Mucosa of descending colon (tissue), 3 donors: Measurements from ENCODE around the gene PXYLP1. TPM values are rescaled to one million over a fixed set of nuclear protein-coding genes. Genes with fewer than 3 reads are reported as not detected.

Experiments used
- ATAC-seq: fragments of 200-7000 bp; cut with Tn5 transposase; one replicate; pipeline ENCODE4 v1.9.1; 2020; ENCODE audit warnings: mild to moderate bottlenecking, moderate library complexity
- DNase-seq, 3 donors: peaks; one replicate each; pipeline ENCODE4 v3.0.0-alpha.2; 2020
- H3K36me3 ChIP-seq: fragments of 200-600 bp; one replicate; pipeline ENCODE4 v1.8.0; 2021; ENCODE audit warnings: low read depth, mild to moderate bottlenecking
- H3K4me1 ChIP-seq: fragments of 200-600 bp; one replicate; pipeline ENCODE4 v1.8.0; 2021; ENCODE audit warnings: low read depth, mild to moderate bottlenecking
- H3K4me3 ChIP-seq: fragments of 200-600 bp; one replicate; pipeline ENCODE4 v1.8.0; 2021; ENCODE audit warnings: mild to moderate bottlenecking
- H3K9me3 ChIP-seq: fragments of 200-600 bp; one replicate; pipeline ENCODE4 v1.8.0; 2021; ENCODE audit warnings: mild to moderate bottlenecking
- CTCF ChIP-seq: fragments of 200-600 bp; IDR thresholded peaks from one replicate; pipeline ENCODE4 v1.8.0; 2022; ENCODE audit warnings: antibody characterized with exemption, mild to moderate bottlenecking
- intact Hi-C, 2 donors: fragments of 100-400 bp; cut with DNase I in 1 of 2; cut with micrococcal nuclease in 1 of 2; formaldehyde crosslinking; loops; one replicate each; pipeline versions ENCODE4 v1.11.0 to v1.11.1; 2022; cut with DNase I, micrococcal nuclease
- total RNA-seq, 3 donors: library from RNA; stranded (reverse); fragmentation: NEBNext Ultra II Directional in 2 of 3; extraction: Animal tissue kit (Norgen Biotek cat#: 25700) in 2 of 3; gene quantifications; one replicate each; pipeline versions ENCODE4 v1.2.1 to v1.2.4, GENCODE V29; 2021 to 2023
- donor health status: DM: no; HTN: no; CAD: no; lungs with moderate emphysema.
- donor health status: DM: no; HTN: no; CAD: no.
- donor health status: DM: no; HTN: yes; CAD: no.

Gene PXYLP1
- total RNA-seq, 3 donors from 2014 or later: 9.9 to 13.7 (median 10.5) TPM

- DNase-seq (no peak), ATAC-seq (no peak)
- H3K4me3 ChIP-seq: no peak overlapping the region
- H3K9me3 ChIP-seq: no peaks in the 10 kb centered on the region
- TF ChIP-seq CTCF: no peak
- peaks cover 3% of the 10 kb centered on the region for H3K36me3 ChIP-seq
- peaks cover 31% of the 10 kb centered on the region for H3K4me1 ChIP-seq
- intact Hi-C loops: no loop called here
Observed at GRCh38 chr3:141328286-141329166, 96.9 kb downstream of the PXYLP1 start.

- intact Hi-C loops: no loop called here
- Histone ChIP-seq H3K4me3 (no peak overlapping the region), H3K4me1 (peaks cover 31% of the 10 kb centered on the region), H3K9me3 (no peaks in the 10 kb centered on the region), H3K36me3 (peaks cover 3% of the 10 kb centered on the region)
- DNase-seq (no peak), ATAC-seq (no peak)
- TF ChIP-seq CTCF: no peak
Observed at GRCh38 chr3:141330235-141330634, 98.6 kb downstream of the PXYLP1 start.

GRCh38 chr3:141330718-141331376 is 99.2 kb downstream of the PXYLP1 start:
- intact Hi-C loops: no loop called here
- Histone ChIP-seq H3K36me3 (peaks cover 3% of the 10 kb centered on the region), H3K4me1 (peaks cover 31% of the 10 kb centered on the region), H3K9me3 (no peaks in the 10 kb centered on the region), H3K4me3 (no peak overlapping the region)
- no peak for TF ChIP-seq CTCF
- ATAC-seq (peak; percentile 2), DNase-seq (no peak)

- no peak overlapping the region for H3K4me3 ChIP-seq
- no peaks in the 10 kb centered on the region for H3K9me3 ChIP-seq
- TF ChIP-seq CTCF: no peak
- ATAC-seq (peak; percentile 62), DNase-seq (peak in 2 of 3 donors; percentile 42 to 60)
- intact Hi-C loops: no loop called here
- H3K36me3 ChIP-seq: peaks cover 3% of the 10 kb centered on the region
- peaks cover 27% of the 10 kb centered on the region for H3K4me1 ChIP-seq
Observed at GRCh38 chr3:141331377-141332318, 100.0 kb downstream of the PXYLP1 start.

- no peak overlapping the region for H3K4me3 ChIP-seq
- DNase-seq: peak; percentile 57 to 90 (median 65)
- peak; percentile 85 for ATAC-seq
- intact Hi-C loops: no loop called here
- H3K9me3 ChIP-seq: no peaks in the 10 kb centered on the region
- TF ChIP-seq CTCF: no peak
- H3K4me1 ChIP-seq: peaks cover 25% of the 10 kb centered on the region
- H3K36me3 ChIP-seq: peaks cover 2% of the 10 kb centered on the region
Observed at GRCh38 chr3:141332416-141332815, 100.8 kb downstream of the PXYLP1 start.
